C4-2B (cell line): Measurements from ENCODE around the gene TBC1D10A.

Experiments used
- CTCF ChIP-seq: fragments of 450-650 bp; conservative IDR thresholded peaks from 2 replicates; pipeline ENCODE4 v1.5.1; 2017; ENCODE audit warnings: mild to moderate bottlenecking
- ZFX ChIP-seq: fragments of 450-650 bp; IDR thresholded peaks from 2 replicates; pipeline ENCODE4 v1.6.1; 2017

GRCh38 chr22:30327864-30328345, 1.2 kb upstream of the TBC1D10A start:
- no peak; the same call in 1 of the 2 replicates for TF ChIP-seq CTCF
- TF ChIP-seq ZFX: no peak
